GM12891 (cell line): Measurements from ENCODE around the gene NFIX.
"Not testable (repeated sequence)": the region's sequence is repeated elsewhere in the genome, so short reads cannot be mapped to it uniquely, and the experiment has no call there.

Source experiments
- DNase-seq: peaks from one replicate; pipeline ENCODE4 v3.0.0; 2011; ENCODE audit warnings: low spot score; ENCODE audit not compliant: insufficient read length
- FAIRE-seq: peaks from 2 replicates; lab custom pipeline; 2011; peaks lifted over from hg19 to GRCh38; lab: Jason Lieb, UNC
- PAX5 ChIP-seq: IDR thresholded peaks from 2 replicates; pipeline ENCODE4 v1.6.1; 2011; ENCODE audit warnings: low read length, moderate library complexity, mild to moderate bottlenecking; ENCODE audit not compliant: insufficient read depth, severe bottlenecking
- POLR2A ChIP-seq: IDR thresholded peaks from 2 replicates; pipeline ENCODE4 v1.6.1; 2011; ENCODE audit warnings: low read depth, low read length, control low read depth
- POLR2AphosphoS5 ChIP-seq: IDR thresholded peaks from 2 replicates; pipeline ENCODE4 v1.6.1; 2011; ENCODE audit warnings: low read depth, low read length, control low read depth
- POU2F2 ChIP-seq: IDR thresholded peaks from 2 replicates; pipeline ENCODE4 v1.6.1; 2011; ENCODE audit warnings: low read depth, mild to moderate bottlenecking, control low read depth, low read length, moderate library complexity
- SPI1 ChIP-seq: IDR thresholded peaks from 2 replicates; pipeline ENCODE4 v1.6.1; 2011; ENCODE audit warnings: low read depth, low read length, control low read depth
- TAF1 ChIP-seq: IDR thresholded peaks from 2 replicates; pipeline ENCODE4 v1.6.1; 2011; ENCODE audit warnings: low read depth, low read length, control low read depth

The NFIX gene

DNA sequence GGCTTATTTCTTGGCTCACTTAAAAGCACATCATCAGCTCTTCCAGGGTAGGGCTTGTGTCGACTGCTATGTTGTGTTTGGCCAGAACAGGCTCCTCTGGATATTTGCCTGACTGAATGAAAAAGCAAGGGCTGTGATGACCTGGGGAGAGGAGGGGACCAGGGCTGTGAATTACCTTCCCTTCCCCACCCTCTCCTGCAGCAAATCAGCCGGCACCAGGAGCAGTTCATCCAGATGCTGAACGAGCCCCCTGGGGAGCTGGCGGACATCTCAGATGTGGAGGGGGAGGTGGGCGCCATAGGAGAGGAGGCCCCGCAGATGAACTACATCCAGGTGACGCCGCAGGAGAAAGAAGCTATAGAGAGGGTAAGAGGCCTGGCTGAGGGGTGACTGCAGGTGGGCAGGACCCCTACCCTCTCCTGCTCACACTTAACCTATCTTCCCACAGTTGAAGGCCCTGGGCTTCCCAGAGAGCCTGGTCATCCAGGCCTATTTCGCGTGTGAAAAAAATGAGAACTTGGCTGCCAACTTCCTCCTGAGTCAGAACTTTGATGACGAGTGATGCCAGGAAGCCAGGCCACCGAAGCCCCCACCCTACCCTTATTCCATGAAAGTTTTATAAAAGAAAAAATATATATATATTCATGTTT lies 42.7 kb upstream of the NFIX start:
- FAIRE-seq: no peak
- no peak for DNase-seq
- TF ChIP-seq POLR2AphosphoS5 (no peak; the same call in none of the 2 replicates), SPI1 (no peak), PAX5 (no peak), POLR2A (no peak), TAF1 (no peak), POU2F2 (no peak)

DNA sequence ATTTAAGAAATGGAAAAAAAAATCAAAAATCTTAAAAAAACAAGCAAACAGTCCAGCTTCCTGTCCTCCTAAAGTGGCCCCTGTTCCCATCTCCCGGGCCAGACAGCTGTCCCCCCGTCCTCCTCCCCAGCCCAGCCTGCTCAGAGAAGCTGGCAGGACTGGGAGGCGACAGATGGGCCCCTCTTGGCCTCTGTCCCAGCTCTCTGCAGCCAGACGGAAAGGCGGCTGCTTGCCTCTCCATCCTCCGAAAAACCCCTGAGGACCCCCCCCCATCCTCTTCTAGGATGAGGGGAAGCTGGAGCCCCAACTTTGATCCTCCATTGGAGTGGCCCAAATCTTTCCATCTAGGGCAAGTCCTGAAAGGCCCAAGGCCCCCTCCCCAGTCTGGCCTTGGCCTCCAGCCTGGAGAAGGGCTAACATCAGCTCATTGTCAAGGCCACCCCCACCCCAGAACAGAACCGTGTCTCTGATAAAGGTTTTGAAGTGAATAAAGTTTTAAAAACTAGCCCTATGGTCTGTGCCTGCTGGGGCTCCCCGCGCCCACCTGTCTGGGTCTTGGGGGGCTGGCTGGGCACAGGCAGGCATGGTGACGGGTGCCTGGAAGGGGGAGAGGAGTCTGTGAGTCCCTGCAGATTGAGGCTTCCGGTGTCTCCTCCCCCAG lies 42.0 kb upstream of the NFIX start:
- no peak for DNase-seq

DNA sequence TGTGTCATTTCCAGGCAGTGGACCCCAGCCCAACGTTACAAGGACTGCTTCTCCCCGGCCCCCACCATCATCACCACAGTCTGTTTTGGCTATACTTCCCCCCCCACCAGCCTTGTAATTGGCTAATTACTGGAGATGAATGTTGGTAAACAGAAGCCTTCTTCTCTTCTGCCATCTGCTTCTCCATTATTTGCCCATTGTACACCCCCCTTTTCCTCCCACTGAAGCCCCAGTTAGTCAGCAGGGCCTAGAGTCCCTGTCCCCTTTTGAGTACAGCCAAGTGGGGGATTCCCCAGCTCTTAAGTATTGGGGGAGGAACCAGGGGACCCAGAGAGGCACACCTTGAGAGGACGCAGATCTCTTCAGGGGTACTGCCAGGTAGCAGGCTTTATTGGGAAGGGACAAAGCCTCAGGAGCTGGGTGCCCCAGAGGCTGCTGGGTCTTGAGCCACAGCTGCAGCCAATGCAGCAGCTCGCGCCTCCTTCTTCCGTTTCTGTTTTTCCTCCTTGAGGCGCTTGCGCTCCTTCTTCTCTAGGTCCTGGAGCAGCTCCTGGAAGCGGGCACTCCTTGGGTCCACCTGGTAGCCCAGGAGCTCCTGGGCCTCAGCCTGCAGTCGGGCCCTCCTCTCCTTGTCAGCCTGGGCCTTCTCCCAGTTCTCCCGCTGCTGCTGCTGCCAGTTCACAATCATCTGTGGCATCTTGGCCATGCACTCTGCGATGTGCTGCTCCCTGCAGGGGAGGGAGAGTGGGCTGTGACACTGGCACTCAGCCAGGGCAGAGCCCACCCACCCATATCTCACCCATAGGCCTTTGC lies 41.3 kb upstream of the NFIX start:
- no peak for DNase-seq
- no peak for FAIRE-seq
- TF ChIP-seq POLR2A (peak; percentile 44), SPI1 (no peak), POLR2AphosphoS5 (no peak; the same call in none of the 2 replicates)

More for the DNA sequence above, 42.0 kb upstream of the NFIX start:
- no peak for FAIRE-seq
- TF ChIP-seq POU2F2 (no peak), SPI1 (no peak), POLR2A (no peak; the same call in 1 of the 2 replicates), POLR2AphosphoS5 (no peak), TAF1 (no peak), PAX5 (no peak)

DNA sequence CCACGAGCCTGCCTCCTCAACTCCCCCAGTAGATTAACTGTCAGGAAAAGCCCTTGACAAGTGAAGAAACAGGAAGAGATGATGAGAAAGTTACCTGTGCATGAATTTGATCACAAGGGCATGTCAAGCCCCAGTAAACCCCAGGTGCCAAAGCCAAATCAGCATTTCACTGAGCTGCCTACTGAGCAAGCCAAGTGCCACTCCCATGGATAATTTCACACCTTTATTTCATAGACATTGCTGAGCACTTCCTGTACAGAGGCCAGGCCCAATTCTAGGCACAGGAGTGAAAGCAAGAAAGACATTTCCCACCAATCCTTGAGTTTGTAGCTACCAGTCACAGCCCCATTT lies 40.7 kb upstream of the NFIX start:
- DNase-seq: no peak
- peak; percentile 71 for FAIRE-seq
- TF ChIP-seq POU2F2 (no peak), POLR2A (no peak), PAX5 (no peak), TAF1 (no peak), POLR2AphosphoS5 (no peak)

GRCh38 chr19:12955575-12955974 lies 39.7 kb upstream of the NFIX start:
- not testable (repeated sequence) for FAIRE-seq

DNA sequence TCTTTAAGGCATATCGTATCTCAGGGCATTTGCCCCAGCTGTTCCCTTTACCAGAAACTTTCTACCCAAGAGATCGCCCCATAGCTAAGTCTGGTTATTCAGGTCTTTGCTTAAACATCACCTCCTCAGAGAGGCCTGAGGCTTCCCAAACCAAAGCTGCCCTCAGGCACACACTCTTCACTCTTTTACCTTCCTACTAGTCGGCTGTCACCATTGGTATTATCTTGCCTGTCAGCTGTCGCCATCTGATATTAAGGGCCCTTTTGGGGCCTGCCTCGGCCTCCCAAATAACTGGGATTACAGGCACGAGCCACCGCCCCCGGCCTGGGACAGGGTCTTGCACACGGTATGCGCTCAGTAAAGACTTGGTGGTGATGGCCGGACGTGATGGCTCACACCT lies 39.3 kb upstream of the NFIX start:
- DNase-seq (no peak), FAIRE-seq (no peak)
- TF ChIP-seq POU2F2: no peak
- no peak for TF ChIP-seq TAF1
- no peak for TF ChIP-seq POLR2AphosphoS5

More at GRCh38 chr19:12955575-12955974, 39.7 kb upstream of the NFIX start:
- not testable (repeated sequence) for DNase-seq

DNA sequence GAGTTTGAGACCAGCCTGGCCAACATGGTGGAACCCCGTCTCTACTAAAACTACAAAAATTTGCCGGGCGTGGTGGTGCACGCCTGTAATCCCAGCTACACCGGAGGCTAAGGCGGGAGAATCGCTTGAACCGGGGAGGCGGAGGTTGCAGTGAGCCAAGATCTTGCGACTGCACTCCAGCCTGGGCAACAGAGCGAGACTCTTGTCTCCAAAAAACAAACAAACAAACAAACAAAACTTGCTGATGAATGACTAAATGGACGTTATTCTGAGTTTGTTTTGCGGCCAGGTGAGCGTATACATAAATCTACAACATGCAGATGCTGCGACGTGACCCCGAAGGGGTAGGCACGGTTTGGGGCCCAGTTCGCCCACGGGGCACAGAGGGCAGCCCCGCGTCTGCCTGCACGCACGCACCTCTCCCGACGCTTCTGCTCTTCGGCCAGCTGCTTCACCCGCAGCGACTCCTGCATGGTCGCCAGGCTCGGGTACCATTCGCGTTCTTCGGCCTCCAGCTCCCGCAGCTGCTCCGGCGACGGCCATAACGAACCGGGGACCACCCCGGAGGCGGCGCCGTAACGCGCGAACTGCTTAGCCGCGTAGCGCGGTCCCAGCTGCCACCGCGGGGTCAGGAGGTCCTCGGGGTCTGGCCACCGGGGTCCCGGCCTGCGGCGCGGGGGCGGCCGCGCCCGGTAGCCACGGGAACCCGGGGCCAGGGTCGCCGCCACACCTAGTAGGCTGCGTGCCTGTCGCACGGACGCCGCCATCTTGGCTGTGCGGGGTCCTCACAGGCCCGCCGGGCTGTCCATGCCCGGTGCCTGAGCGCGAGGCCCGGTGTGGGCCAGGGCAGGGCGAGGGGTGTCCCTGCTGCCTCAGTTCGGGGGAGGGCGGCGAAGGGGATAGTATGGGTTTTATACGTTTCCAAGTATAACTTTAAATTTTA lies 38.6 kb upstream of the NFIX start, which contains the start of gene GADD45GIP1:
TSS of gene GADD45GIP1 (minus strand) at position 778 of the 943 bp plus-strand sequence. CDS start at position 767, 11 bp downstream.
- DNase-seq (peak; percentile 78), FAIRE-seq (peak; percentile 93)
- TF ChIP-seq POLR2A (peak; percentile 92), TAF1 (peak; percentile 97), POLR2AphosphoS5 (peak; percentile 93), POU2F2 (peak; percentile 35; the same call in 1 of the 2 replicates), PAX5 (no peak), SPI1 (no peak)

- DNase-seq, FAIRE-seq: not testable (repeated sequence)
Observed at GRCh38 chr19:12957389-12957952, 37.8 kb upstream of the NFIX start.

DNA sequence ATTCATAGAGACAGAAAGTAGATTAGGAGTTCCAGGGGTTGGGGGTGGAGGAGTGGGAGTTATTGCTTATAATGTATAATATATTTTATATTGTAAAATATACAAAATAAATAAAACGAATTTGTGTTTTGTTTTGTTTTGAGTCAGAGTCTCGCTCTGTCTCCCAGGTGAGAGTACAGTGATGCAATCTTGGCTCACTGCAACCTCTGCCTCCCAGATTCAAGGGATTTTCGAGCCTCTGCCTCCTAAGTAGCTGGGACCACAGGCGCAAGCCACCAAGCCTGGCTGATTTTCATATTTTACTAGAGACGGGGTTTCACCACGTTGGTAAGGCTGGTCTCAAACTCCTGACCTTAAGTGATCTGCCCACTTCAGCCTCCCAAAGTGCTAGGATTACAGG lies 35.8 kb upstream of the NFIX start:
- FAIRE-seq (no peak), DNase-seq (no peak)
- TF ChIP-seq SPI1: no peak
- TF ChIP-seq TAF1: no peak
- TF ChIP-seq POU2F2: no peak
- no peak for TF ChIP-seq POLR2A
- TF ChIP-seq POLR2AphosphoS5: no peak
- TF ChIP-seq PAX5: no peak
